MM.1S (cell line): ENCODE measurements around the gene KRTAP3-1.

Experiments
- DNase-seq: peaks from one replicate; pipeline ENCODE4 v3.0.0-alpha.2; 2015
- H2AFZ ChIP-seq: fragments of 300-600 bp; sonication (generic); 2 replicates; pipeline ENCODE4 v1.6.0; 2016; ENCODE audit warnings: antibody characterized with exemption, low read length
- H3F3A ChIP-seq: fragments of 300-600 bp; sonication (generic); 2 replicates; pipeline ENCODE4 v1.6.1; 2016; ENCODE audit warnings: mild to moderate bottlenecking, antibody characterized with exemption, low read length, moderate library complexity, mixed read lengths; ENCODE audit not compliant: insufficient read depth
- H3K27ac ChIP-seq: fragments of 300-600 bp; sonication (generic); 2 replicates; pipeline ENCODE4 v1.5.1; 2016; ENCODE audit warnings: mild to moderate bottlenecking, low read length
- H3K27me3 ChIP-seq: fragments of 300-600 bp; sonication (generic); replicated peaks from 2 replicates; pipeline ENCODE4 v1.6.0; 2016; ENCODE audit warnings: low read length; ENCODE audit not compliant: insufficient read depth
- H3K36me3 ChIP-seq: fragments of 300-600 bp; sonication (generic); replicated peaks from 2 replicates; pipeline ENCODE4 v1.6.1; 2016; ENCODE audit warnings: mild to moderate bottlenecking, low read length, mixed read lengths; ENCODE audit not compliant: insufficient read depth
- H3K4me1 ChIP-seq: fragments of 300-600 bp; sonication (generic); 2 replicates; pipeline ENCODE4 v1.6.1; 2016; ENCODE audit warnings: low read length, mixed read lengths
- H3K4me2 ChIP-seq: fragments of 300-600 bp; sonication (generic); 2 replicates; pipeline ENCODE4 v1.6.0; 2016; ENCODE audit warnings: low read depth, low read length
- H3K4me3 ChIP-seq: fragments of 300-600 bp; sonication (generic); 2 replicates; pipeline ENCODE4 v1.5.1; 2016; ENCODE audit warnings: low read length, mixed read lengths
- H3K79me2 ChIP-seq: fragments of 300-600 bp; sonication (generic); 2 replicates; pipeline ENCODE4 v1.6.1; 2016; ENCODE audit warnings: mixed run types, low read length, mixed read lengths
- H3K9ac ChIP-seq: fragments of 300-600 bp; sonication (generic); 2 replicates; pipeline ENCODE4 v1.6.1; 2016; ENCODE audit warnings: low read length, mixed read lengths
- H3K9me2 ChIP-seq: fragments of 300-600 bp; sonication (generic); replicated peaks from 2 replicates; pipeline ENCODE4 v1.6.1; 2016; ENCODE audit warnings: mild to moderate bottlenecking, low read length, mixed read lengths; ENCODE audit not compliant: insufficient read depth
- H3K9me3 ChIP-seq: fragments of 300-600 bp; sonication (generic); replicated peaks from 2 replicates; pipeline ENCODE4 v1.6.1; 2016; ENCODE audit warnings: mild to moderate bottlenecking, low read length, mixed read lengths; ENCODE audit not compliant: insufficient read depth
- H4K20me1 ChIP-seq: fragments of 300-600 bp; sonication (generic); 2 replicates; pipeline ENCODE4 v1.6.1; 2016; ENCODE audit warnings: mild to moderate bottlenecking, low read length, moderate library complexity, mixed read lengths; ENCODE audit not compliant: insufficient read depth
- CTCF ChIP-seq: fragments of 300-600 bp; sonication (generic); IDR thresholded peaks from 2 replicates; pipeline ENCODE4 v1.5.1; 2016; ENCODE audit warnings: antibody characterized with exemption, low read length, mixed read lengths
- EZH2 ChIP-seq: fragments of 300-600 bp; sonication (generic); optimal IDR thresholded peaks from 2 replicates; pipeline ENCODE3; 2017; ENCODE audit warnings: low read depth, mild to moderate bottlenecking, antibody characterized with exemption, low read length, mixed read lengths
- EZH2phosphoT487 ChIP-seq: fragments of 300-600 bp; sonication (generic); IDR thresholded peaks from 2 replicates; pipeline ENCODE4 v1.6.1; 2018; ENCODE audit warnings: antibody characterized with exemption, low read length

The KRTAP3-1 gene

GRCh38 chr17:41009301-41009760 lies 403 bp upstream of the KRTAP3-1 start:
- Histone ChIP-seq H3K9me2 (no peaks in the 10 kb centered on the region; the same call in 1 of the 2 replicates), H3K27ac (no peak overlapping the region), H4K20me1 (no peaks in the 10 kb centered on the region), H3K4me3 (no peak overlapping the region), H3K79me2 (no peaks in the 10 kb centered on the region), H3F3A (no peaks in the 10 kb centered on the region), H3K4me1 (no peaks in the 10 kb centered on the region), H3K9ac (no peak overlapping the region), H3K27me3 (no peaks in the 10 kb centered on the region), H2AFZ (no peak overlapping the region), H3K36me3 (no peaks in the 10 kb centered on the region), H3K9me3 (no peaks in the 10 kb centered on the region), H3K4me2 (no peak overlapping the region)
- DNase-seq, result no peak
- TF ChIP-seq EZH2 (no peak), EZH2phosphoT487 (no peak), CTCF (no peak)

GRCh38 chr17:41004397-41004796 lies 4.5 kb downstream of the KRTAP3-1 start:
- Histone ChIP-seq H3K4me3 (no peak overlapping the region), H3F3A (no peaks in the 10 kb centered on the region), H3K27me3 (no peaks in the 10 kb centered on the region), H4K20me1 (no peaks in the 10 kb centered on the region), H3K4me2 (no peak overlapping the region), H3K9ac (no peak overlapping the region), H2AFZ (no peak overlapping the region), H3K79me2 (no peaks in the 10 kb centered on the region), H3K27ac (no peak overlapping the region), H3K9me2 (no peaks in the 10 kb centered on the region; the same call in 1 of the 2 replicates), H3K36me3 (no peaks in the 10 kb centered on the region), H3K4me1 (no peaks in the 10 kb centered on the region), H3K9me3 (no peaks in the 10 kb centered on the region)
- no peak for TF ChIP-seq CTCF
- no peak for TF ChIP-seq EZH2phosphoT487
- TF ChIP-seq EZH2, result no peak
- no peak for DNase-seq

- no peak overlapping the region for H3K9ac ChIP-seq
Observed at GRCh38 chr17:41003926-41004325, 5.0 kb downstream of the KRTAP3-1 start.

More at GRCh38 chr17:41003926-41004325, 5.0 kb downstream of the KRTAP3-1 start:
- Histone ChIP-seq H3K36me3 (no peaks in the 10 kb centered on the region), H3K4me1 (no peaks in the 10 kb centered on the region), H3K9me2 (no peaks in the 10 kb centered on the region; the same call in 1 of the 2 replicates), H3K27me3 (no peaks in the 10 kb centered on the region), H3F3A (no peaks in the 10 kb centered on the region), H3K79me2 (no peaks in the 10 kb centered on the region), H3K9me3 (no peaks in the 10 kb centered on the region), H3K27ac (no peak overlapping the region), H2AFZ (no peak overlapping the region), H3K4me2 (no peak overlapping the region), H3K4me3 (no peak overlapping the region), H4K20me1 (no peaks in the 10 kb centered on the region)
- TF ChIP-seq CTCF, result no peak
- no peak for TF ChIP-seq EZH2
- no peak for TF ChIP-seq EZH2phosphoT487
- no peak for DNase-seq
